ENCODE measurements around the gene MRPS24. TPM values are rescaled to one million over a fixed set of nuclear protein-coding genes. Genes with fewer than 3 reads are reported as not detected.

The MRPS24 gene
- total and polyA plus RNA-seq, 2 of the 13 experiments (the other 11 are each of a cell fraction or from before 2014, with no cell fraction given): 135 to 162 TPM

GRCh38 chr7:43905209-43905946, 36.1 kb upstream of the MRPS24 start (continued):
- no peak for TF ChIP-seq BCL3 (CRISPR knock-in tag; IDR thresholded peaks at IDR 0.05)
- peak; percentile 47; the same call in 1 of the 2 replicates for TF ChIP-seq ZNF501 (CRISPR knock-in tag; IDR thresholded peaks at IDR 0.05)
- TF ChIP-seq KMT2B (CRISPR knock-in tag; IDR thresholded peaks at IDR 0.05): peak; percentile 35; the same call in 1 of the 2 replicates
- TF ChIP-seq RCOR2 (CRISPR knock-in tag; IDR thresholded peaks at IDR 0.05): peak; percentile 86
- TF ChIP-seq KDM3A (CRISPR knock-in tag; IDR thresholded peaks at IDR 0.05; ENCODE audit: low read depth): 0 out of 2 replicates have a peak, but pooled peaks have one; percentile 36
- TF ChIP-seq RARA (CRISPR knock-in tag; IDR thresholded peaks at IDR 0.05): peak; percentile 93
- no peak for TF ChIP-seq ZBTB4 (CRISPR knock-in tag; IDR thresholded peaks at IDR 0.05; ENCODE audit: borderline replicate concordance)
- no peak for TF ChIP-seq SAFB2 (CRISPR knock-in tag; IDR thresholded peaks at IDR 0.05; ENCODE audit: borderline replicate concordance, low read depth)
- peak; percentile 89 for TF ChIP-seq RXRA (CRISPR knock-in tag; IDR thresholded peaks at IDR 0.05)
- TF ChIP-seq NR2F2 (IDR thresholded peaks at IDR 0.05; ENCODE audit: borderline replicate concordance, low read depth): peak; percentile 84
- no peak for TF ChIP-seq IKZF4 (CRISPR knock-in tag; IDR thresholded peaks at IDR 0.05; ENCODE audit: borderline replicate concordance, low read depth, not compliant biosample characterization)
- TF ChIP-seq HOXA9 (CRISPR knock-in tag; IDR thresholded peaks at IDR 0.05; ENCODE audit: borderline replicate concordance): no peak
- TF ChIP-seq ARID2 (CRISPR knock-in tag; IDR thresholded peaks at IDR 0.05; ENCODE audit: borderline replicate concordance): 0 out of 2 replicates have a peak, but pooled peaks have one; percentile 48
- TF ChIP-seq ZNF530 (CRISPR knock-in tag; IDR thresholded peaks at IDR 0.05; ENCODE audit: low read depth): no peak
- TF ChIP-seq ELF1 (CRISPR knock-in tag; IDR thresholded peaks at IDR 0.05): peak; percentile 90
- peak; percentile 64; the same call in 1 of the 2 replicates for TF ChIP-seq ZFP1 (CRISPR knock-in tag; IDR thresholded peaks at IDR 0.05)
- no peak for TF ChIP-seq GTF2F1 (IDR thresholded peaks at IDR 0.05; ENCODE audit: low read length)
- TF ChIP-seq BORCS8-MEF2B (CRISPR knock-in tag; IDR thresholded peaks at IDR 0.05): peak; percentile 79; the same call in 1 of the 2 replicates
- no peak for TF ChIP-seq USF2 (IDR thresholded peaks at IDR 0.05; ENCODE audit: low read depth, low read length)
- 0 out of 2 replicates have a peak, but pooled peaks have one; percentile 37 for TF ChIP-seq USF2 (CRISPR knock-in tag; IDR thresholded peaks at IDR 0.05; ENCODE audit: borderline replicate concordance)
- TF ChIP-seq ZFY (CRISPR knock-in tag; IDR thresholded peaks at IDR 0.05): peak; percentile 85
- peak in 1 of 2 experiments; percentile 71; a peak in 1 of 4 replicates for TF ChIP-seq KLF16 (CRISPR knock-in tag; IDR thresholded peaks at IDR 0.05)
- peak; percentile 50; the same call in 1 of the 2 replicates for TF ChIP-seq ZNF580 (CRISPR knock-in tag; IDR thresholded peaks at IDR 0.05; ENCODE audit: borderline replicate concordance, low read depth)
- peak; percentile 56; the same call in 1 of the 2 replicates for TF ChIP-seq GFI1 (CRISPR knock-in tag; IDR thresholded peaks at IDR 0.05; ENCODE audit: borderline replicate concordance)

Data from HepG2 (cell line).